SK-N-SH (cell line): ENCODE results near the gene WWOX. TPM values are rescaled to one million over a fixed set of nuclear protein-coding genes. Genes with fewer than 3 reads are reported as not detected.

Source experiments
- CTCF ChIA-PET: fragments of 300-600, 350-600 bp; formaldehyde crosslinking; extraction: SDS; loops from one replicate; lab custom pipeline; 2021; lab: Yijun Ruan, JAX
- POLR2A ChIA-PET: fragments of 350-600 bp; sonication (Branson Sonifier 250); formaldehyde crosslinking; extraction: SDS; loops from one replicate; lab custom pipeline; 2020; ENCODE audit warnings: antibody characterized with exemption, inconsistent platforms; lab: Yijun Ruan, JAX
- DNase-seq: peaks from one replicate; pipeline ENCODE4 v3.0.0; 2012
- H2AFZ ChIP-seq: fragments of 200-600 bp; sonication (generic); 2 replicates; pipeline ENCODE4 v1.8.1; 2016; ENCODE audit warnings: antibody characterized with exemption, mild to moderate bottlenecking, low read depth
- H3F3A ChIP-seq: fragments of 200-600 bp; sonication (generic); replicated peaks from 2 replicates; pipeline ENCODE3; 2016; ENCODE audit warnings: antibody characterized with exemption, mild to moderate bottlenecking; ENCODE audit not compliant: insufficient read depth
- H3K27ac ChIP-seq, 2 experiments: fragments of 200-500 bp in 1 of 2; fragments of 200-600 bp in 1 of 2; sonication (Bioruptor generic) in 1 of 2; sonication (generic), shearing (Covaris generic) in 1 of 2; 2 replicates each; pipeline versions ENCODE4 v1.5.1 to v1.6.1; 2014 to 2016; ENCODE audit warnings: low read depth in 2 of 2, inconsistent platforms in 1 of 2, low read length in 1 of 2, mild to moderate bottlenecking in 1 of 2, mixed read lengths in 1 of 2
- H3K27me3 ChIP-seq: fragments of 200-600 bp; sonication (generic), shearing (Covaris generic); 2 replicates; pipeline ENCODE4 v1.6.1; 2016; ENCODE audit warnings: mixed run types; ENCODE audit not compliant: insufficient read depth
- H3K36me3 ChIP-seq, 2 experiments: fragments of 200-500 bp in 1 of 2; fragments of 200-600 bp in 1 of 2; sonication (Bioruptor generic) in 1 of 2; sonication (generic) in 1 of 2; replicated peaks in 1 of 2; 2 replicates each; pipeline versions ENCODE3 to v1.5.1; 2014 to 2016; ENCODE audit warnings: low read length in 1 of 2, mild to moderate bottlenecking in 1 of 2; ENCODE audit not compliant: insufficient read depth in 2 of 2, control insufficient read depth in 1 of 2
- H3K4me1 ChIP-seq, 2 experiments: fragments of 200-500 bp in 1 of 2; fragments of 200-600 bp in 1 of 2; sonication (Bioruptor generic) in 1 of 2; sonication (generic), shearing (Covaris generic) in 1 of 2; 2 replicates each; pipeline versions ENCODE4 v1.5.1 to v1.6.1; 2014 to 2016; ENCODE audit warnings: low read depth in 1 of 2, low read length in 1 of 2, mixed run types in 1 of 2; ENCODE audit not compliant: insufficient read depth in 2 of 2, control insufficient read depth in 1 of 2
- H3K4me2 ChIP-seq: fragments of 200-600 bp; sonication (generic), shearing (Covaris generic); 2 replicates; pipeline ENCODE4 v1.6.1; 2017; ENCODE audit warnings: mixed run types
- H3K4me3 ChIP-seq, 2 experiments: fragments of 200-500 bp in 1 of 2; fragments of 200-600 bp in 1 of 2; sonication (Bioruptor generic) in 1 of 2; sonication (generic), shearing (Covaris generic) in 1 of 2; 2 replicates each; pipeline versions ENCODE4 v1.5.1 to v1.8.1; 2014 to 2016; ENCODE audit warnings: low read depth in 2 of 2, inconsistent platforms in 1 of 2, low read length in 1 of 2, mild to moderate bottlenecking in 1 of 2, mixed read lengths in 1 of 2, moderate library complexity in 1 of 2
- H3K79me2 ChIP-seq: fragments of 200-600 bp; sonication (generic); 2 replicates; pipeline ENCODE4 v1.8.1; 2017; ENCODE audit warnings: mild to moderate bottlenecking; ENCODE audit not compliant: insufficient read depth
- H3K9ac ChIP-seq: fragments of 200-600 bp; sonication (generic); 2 replicates; pipeline ENCODE4 v1.6.1; 2017; ENCODE audit warnings: mixed run types
- H3K9me2 ChIP-seq: fragments of 200-600 bp; sonication (generic); 2 replicates; pipeline ENCODE4 v1.6.1; 2017; ENCODE audit warnings: mixed run types
- H3K9me3 ChIP-seq: fragments of 200-600 bp; sonication (generic); 2 replicates; pipeline ENCODE4 v1.6.1; 2017; ENCODE audit warnings: mixed run types, mild to moderate bottlenecking, moderate library complexity
- H4K20me1 ChIP-seq: fragments of 200-600 bp; sonication (generic); 2 replicates; pipeline ENCODE4 v1.6.1; 2017; ENCODE audit warnings: mild to moderate bottlenecking, mixed run types; ENCODE audit not compliant: insufficient read depth
- CTCF ChIP-seq: fragments of 200-600 bp; sonication (generic); IDR thresholded peaks from 2 replicates; pipeline ENCODE4 v1.6.1; 2017; ENCODE audit warnings: antibody characterized with exemption, mild to moderate bottlenecking, moderate library complexity
- ELF1 ChIP-seq: IDR thresholded peaks from 2 replicates; pipeline ENCODE4 v1.4.0; 2012
- FOSL2 ChIP-seq: IDR thresholded peaks from 2 replicates; pipeline ENCODE4 v1.4.0; 2012; ENCODE audit warnings: low read depth, mild to moderate bottlenecking, moderate library complexity, borderline replicate concordance
- FOXM1 ChIP-seq: IDR thresholded peaks from 2 replicates; pipeline ENCODE4 v1.4.0; 2012; ENCODE audit warnings: low read depth, mild to moderate bottlenecking
- GATA2 ChIP-seq: sonication (generic); formaldehyde crosslinking; IDR thresholded peaks from 2 replicates; pipeline ENCODE4 v1.5.0; 2020; ENCODE audit warnings: mild to moderate bottlenecking, missing genetic modification reagents
- MEF2A ChIP-seq: IDR thresholded peaks from 2 replicates; pipeline ENCODE4 v1.4.0; 2012; ENCODE audit warnings: low read depth, borderline replicate concordance
- MXI1 ChIP-seq: IDR thresholded peaks from 2 replicates; pipeline ENCODE4 v1.6.1; 2012; ENCODE audit warnings: mild to moderate bottlenecking, low read depth, low read length, improper control_type of control experiment
- PBX3 ChIP-seq: IDR thresholded peaks from 2 replicates; pipeline ENCODE4; 2012
- POLR2AphosphoS5 ChIP-seq: IDR thresholded peaks from 2 replicates; pipeline ENCODE4 v1.6.1; 2012; ENCODE audit warnings: low read depth, low read length
- RAD21 ChIP-seq: IDR thresholded peaks from 2 replicates; pipeline ENCODE4 v1.6.1; 2012; ENCODE audit warnings: mild to moderate bottlenecking, low read length
- RFX5 ChIP-seq: IDR thresholded peaks from 2 replicates; pipeline ENCODE4 v1.6.1; 2012; ENCODE audit warnings: mild to moderate bottlenecking, improper control_type of control experiment, low read length
- RXRA ChIP-seq: IDR thresholded peaks from 2 replicates; pipeline ENCODE4 v1.4.0; 2012; ENCODE audit warnings: low read depth, mild to moderate bottlenecking, borderline replicate concordance
- TEAD4 ChIP-seq: IDR thresholded peaks from 2 replicates; pipeline ENCODE4 v1.4.0; 2012; ENCODE audit warnings: mild to moderate bottlenecking, borderline replicate concordance; ENCODE audit not compliant: insufficient read depth
- USF2 ChIP-seq: fragments of 150-350 bp; IDR thresholded peaks from 2 replicates; pipeline ENCODE4 v1.6.1; 2017; ENCODE audit warnings: antibody characterized with exemption, low read length, low read depth, borderline replicate concordance
- ZBTB33 ChIP-seq: IDR thresholded peaks from 2 replicates; pipeline ENCODE4 v1.4.0; 2012; ENCODE audit warnings: low read depth, borderline replicate concordance
- WGBS: methylation state at CpG from one replicate; pipeline ENCODE4 v1.1.6; 2017; ENCODE audit warnings: low lambda C conversion rate; 5-methylcytosine and 5-hydroxymethylcytosine counted together
- polyA plus RNA-seq, 3 experiments: library from polyadenylated mRNA; depleted of rRNA; stranded (reverse); fragments of >200 nt; gene quantifications; 2 replicates each; pipeline ENCODE4 v1.2.3, GENCODE V29; 2012
- TF ChIP-seq, protein P1 (sequence below): fragments of 150-350 bp; IDR thresholded peaks from 2 replicates; pipeline ENCODE4 v1.6.1; 2016; ENCODE audit warnings: mild to moderate bottlenecking, low read depth, low read length

Gene WWOX
- polyA plus RNA-seq, 1 of the 3 experiments (the other 2 are of a cell fraction), result 10.8 TPM

GRCh38 chr16:78982096-78982744 is 882.8 kb downstream of the WWOX start:
- ChIA-PET CTCF (no interaction called here), POLR2A (no interaction called here)
- WGBS, result 33% methylated on average over 10 of the region's 10 CpGs

DNA sequence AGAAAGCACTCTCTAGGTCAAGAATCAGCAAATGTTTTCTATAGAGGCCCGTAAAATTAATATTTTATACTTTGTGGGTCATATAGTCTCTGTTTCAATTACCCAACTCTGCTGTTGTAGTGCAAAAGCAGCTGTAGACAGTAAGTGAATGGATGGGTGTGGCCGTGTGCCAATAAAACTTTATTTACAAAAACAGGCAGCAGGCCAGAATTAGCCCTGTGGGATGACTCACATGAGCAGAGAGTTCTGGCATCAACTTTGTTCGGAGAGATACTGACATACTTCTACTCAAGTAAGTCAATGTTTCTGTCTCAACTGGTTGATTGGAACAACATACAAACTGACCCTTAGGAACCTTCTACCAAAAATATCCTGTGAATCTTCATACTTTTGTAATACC is 884.9 kb downstream of the WWOX start:
- POLR2A ChIA-PET, result no interaction called here
- Histone ChIP-seq H3K9me3 (no peaks in the 10 kb centered on the region), H3K27ac (peak overlapping the region in 1 of 2 experiments; percentile 6; a peak in 1 of 4 replicates), H3K9ac (no peak overlapping the region), H3K4me3 (no peak overlapping the region; a peak in 1 of 4 replicates), H3K9me2 (no peaks in the 10 kb centered on the region), H3K4me1 (peaks cover 0 to 9% of the 10 kb centered on the region in 2 experiments; a peak in 1 of 4 replicates), H3K27me3 (no peaks in the 10 kb centered on the region), H3K36me3 (no peaks in the 10 kb centered on the region), H3K79me2 (no peaks in the 10 kb centered on the region), H2AFZ (no peak overlapping the region), H4K20me1 (no peaks in the 10 kb centered on the region), H3F3A (no peaks in the 10 kb centered on the region), H3K4me2 (no peak overlapping the region)
- CTCF ChIA-PET, result no interaction called here
- WGBS, result 28% methylated on average over 3 of the region's 3 CpGs
- no peak for DNase-seq
- TF ChIP-seq RXRA (no peak), GATA2 (CRISPR knock-in tag) (no peak), POLR2AphosphoS5 (no peak), USF2 (no peak), RAD21 (no peak), TEAD4 (no peak), ELF1 (no peak), FOSL2 (no peak), RFX5 (no peak), MXI1 (no peak), FOXM1 (no peak), ZBTB33 (no peak)
- TF ChIP-seq, protein P1, sequence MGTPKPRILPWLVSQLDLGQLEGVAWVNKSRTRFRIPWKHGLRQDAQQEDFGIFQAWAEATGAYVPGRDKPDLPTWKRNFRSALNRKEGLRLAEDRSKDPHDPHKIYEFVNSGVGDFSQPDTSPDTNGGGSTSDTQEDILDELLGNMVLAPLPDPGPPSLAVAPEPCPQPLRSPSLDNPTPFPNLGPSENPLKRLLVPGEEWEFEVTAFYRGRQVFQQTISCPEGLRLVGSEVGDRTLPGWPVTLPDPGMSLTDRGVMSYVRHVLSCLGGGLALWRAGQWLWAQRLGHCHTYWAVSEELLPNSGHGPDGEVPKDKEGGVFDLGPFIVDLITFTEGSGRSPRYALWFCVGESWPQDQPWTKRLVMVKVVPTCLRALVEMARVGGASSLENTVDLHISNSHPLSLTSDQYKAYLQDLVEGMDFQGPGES, result no peak

More at GRCh38 chr16:78982096-78982744, 882.8 kb downstream of the WWOX start:
- Histone ChIP-seq H3K4me1 (peaks cover 0 to 9% of the 10 kb centered on the region in 2 experiments; a peak in 1 of 4 replicates), H3F3A (no peaks in the 10 kb centered on the region), H3K36me3 (no peaks in the 10 kb centered on the region), H3K9me2 (no peaks in the 10 kb centered on the region), H3K79me2 (no peaks in the 10 kb centered on the region), H3K4me3 (no peak overlapping the region), H4K20me1 (no peaks in the 10 kb centered on the region), H3K9ac (no peak overlapping the region), H3K27ac (no peak overlapping the region), H3K4me2 (no peak overlapping the region), H2AFZ (no peak overlapping the region), H3K27me3 (no peaks in the 10 kb centered on the region), H3K9me3 (no peaks in the 10 kb centered on the region)
- no peak for TF ChIP-seq RAD21
- TF ChIP-seq CTCF, result no peak
- no peak for TF ChIP-seq PBX3
- TF ChIP-seq MEF2A, result no peak
- no peak for DNase-seq
